MM.1S (cell line): Measurements from ENCODE around the gene WDR90.

Source experiments
- DNase-seq: peaks from one replicate; pipeline ENCODE4 v3.0.0-alpha.2; 2015
- H2AFZ ChIP-seq: fragments of 300-600 bp; sonication (generic); 2 replicates; pipeline ENCODE4 v1.6.0; 2016; ENCODE audit warnings: antibody characterized with exemption, low read length
- H3F3A ChIP-seq: fragments of 300-600 bp; sonication (generic); 2 replicates; pipeline ENCODE4 v1.6.1; 2016; ENCODE audit warnings: mild to moderate bottlenecking, antibody characterized with exemption, low read length, moderate library complexity, mixed read lengths; ENCODE audit not compliant: insufficient read depth
- H3K27ac ChIP-seq: fragments of 300-600 bp; sonication (generic); 2 replicates; pipeline ENCODE4 v1.5.1; 2016; ENCODE audit warnings: mild to moderate bottlenecking, low read length
- H3K27me3 ChIP-seq: fragments of 300-600 bp; sonication (generic); replicated peaks from 2 replicates; pipeline ENCODE4 v1.6.0; 2016; ENCODE audit warnings: low read length; ENCODE audit not compliant: insufficient read depth
- H3K36me3 ChIP-seq: fragments of 300-600 bp; sonication (generic); replicated peaks from 2 replicates; pipeline ENCODE4 v1.6.1; 2016; ENCODE audit warnings: mild to moderate bottlenecking, low read length, mixed read lengths; ENCODE audit not compliant: insufficient read depth
- H3K4me1 ChIP-seq: fragments of 300-600 bp; sonication (generic); 2 replicates; pipeline ENCODE4 v1.6.1; 2016; ENCODE audit warnings: low read length, mixed read lengths
- H3K4me2 ChIP-seq: fragments of 300-600 bp; sonication (generic); 2 replicates; pipeline ENCODE4 v1.6.0; 2016; ENCODE audit warnings: low read depth, low read length
- H3K4me3 ChIP-seq: fragments of 300-600 bp; sonication (generic); 2 replicates; pipeline ENCODE4 v1.5.1; 2016; ENCODE audit warnings: low read length, mixed read lengths
- H3K79me2 ChIP-seq: fragments of 300-600 bp; sonication (generic); 2 replicates; pipeline ENCODE4 v1.6.1; 2016; ENCODE audit warnings: mixed run types, low read length, mixed read lengths
- H3K9ac ChIP-seq: fragments of 300-600 bp; sonication (generic); 2 replicates; pipeline ENCODE4 v1.6.1; 2016; ENCODE audit warnings: low read length, mixed read lengths
- H3K9me2 ChIP-seq: fragments of 300-600 bp; sonication (generic); replicated peaks from 2 replicates; pipeline ENCODE4 v1.6.1; 2016; ENCODE audit warnings: mild to moderate bottlenecking, low read length, mixed read lengths; ENCODE audit not compliant: insufficient read depth
- H3K9me3 ChIP-seq: fragments of 300-600 bp; sonication (generic); replicated peaks from 2 replicates; pipeline ENCODE4 v1.6.1; 2016; ENCODE audit warnings: mild to moderate bottlenecking, low read length, mixed read lengths; ENCODE audit not compliant: insufficient read depth
- H4K20me1 ChIP-seq: fragments of 300-600 bp; sonication (generic); 2 replicates; pipeline ENCODE4 v1.6.1; 2016; ENCODE audit warnings: mild to moderate bottlenecking, low read length, moderate library complexity, mixed read lengths; ENCODE audit not compliant: insufficient read depth
- CTCF ChIP-seq: fragments of 300-600 bp; sonication (generic); IDR thresholded peaks from 2 replicates; pipeline ENCODE4 v1.5.1; 2016; ENCODE audit warnings: antibody characterized with exemption, low read length, mixed read lengths
- EZH2 ChIP-seq: fragments of 300-600 bp; sonication (generic); optimal IDR thresholded peaks from 2 replicates; pipeline ENCODE3; 2017; ENCODE audit warnings: low read depth, mild to moderate bottlenecking, antibody characterized with exemption, low read length, mixed read lengths
- EZH2phosphoT487 ChIP-seq: fragments of 300-600 bp; sonication (generic); IDR thresholded peaks from 2 replicates; pipeline ENCODE4 v1.6.1; 2018; ENCODE audit warnings: antibody characterized with exemption, low read length

The WDR90 gene

GRCh38 chr16:660132-660458 is 10.9 kb downstream of the WDR90 start:
- peak overlapping the region; percentile 38 for H3K4me3 ChIP-seq
- H3K36me3 ChIP-seq = no peaks in the 10 kb centered on the region
- H2AFZ ChIP-seq = peak overlapping the region; percentile 52

GRCh38 chr16:660459-661183 is 11.5 kb downstream of the WDR90 start:
- TF ChIP-seq EZH2phosphoT487 = no peak
- peak; percentile 38 for TF ChIP-seq CTCF
- no peak for TF ChIP-seq EZH2
- H3F3A ChIP-seq = no peaks in the 10 kb centered on the region
- no peaks in the 10 kb centered on the region for H3K27me3 ChIP-seq
- H4K20me1 ChIP-seq = no peaks in the 10 kb centered on the region
- H3K9me3 ChIP-seq = no peaks in the 10 kb centered on the region
- H3K27ac ChIP-seq = peak overlapping the region; percentile 49; the same call in 1 of the 2 replicates
- DNase-seq = peak; percentile 90
- peak overlapping the region; percentile 52 for H2AFZ ChIP-seq
- no peaks in the 10 kb centered on the region for H3K79me2 ChIP-seq
- peak overlapping the region; percentile 79 for H3K4me2 ChIP-seq
- peaks cover 8% of the 10 kb centered on the region for H3K4me1 ChIP-seq
- H3K36me3 ChIP-seq = no peaks in the 10 kb centered on the region
- no peaks in the 10 kb centered on the region for H3K9me2 ChIP-seq
- peak overlapping the region; percentile 38 for H3K4me3 ChIP-seq
- H3K9ac ChIP-seq = peak overlapping the region; percentile 31; the same call in 1 of the 2 replicates

More at GRCh38 chr16:660132-660458, 10.9 kb downstream of the WDR90 start:
- no peaks in the 10 kb centered on the region for H3K27me3 ChIP-seq
- no peak for DNase-seq
- H3K27ac ChIP-seq = peak overlapping the region; percentile 49; the same call in 1 of the 2 replicates
- H4K20me1 ChIP-seq = no peaks in the 10 kb centered on the region
- H3K79me2 ChIP-seq = no peaks in the 10 kb centered on the region
- H3K9me3 ChIP-seq = no peaks in the 10 kb centered on the region
- H3K4me1 ChIP-seq = peaks cover 8% of the 10 kb centered on the region
- no peaks in the 10 kb centered on the region for H3F3A ChIP-seq
- no peak for TF ChIP-seq CTCF
- H3K9ac ChIP-seq = peak overlapping the region; percentile 31; the same call in 1 of the 2 replicates
- no peaks in the 10 kb centered on the region for H3K9me2 ChIP-seq
- H3K4me2 ChIP-seq = peak overlapping the region; percentile 79

- no peaks in the 10 kb centered on the region for H3K9me2 ChIP-seq
- no peak for DNase-seq
- no peaks in the 10 kb centered on the region for H3K27me3 ChIP-seq
- H3K4me3 ChIP-seq = no peak overlapping the region
- H4K20me1 ChIP-seq = no peaks in the 10 kb centered on the region
- H3K9me3 ChIP-seq = no peaks in the 10 kb centered on the region
- H3K4me1 ChIP-seq = peaks cover 8% of the 10 kb centered on the region
- no peak for TF ChIP-seq EZH2phosphoT487
- no peak for TF ChIP-seq EZH2
- no peak for TF ChIP-seq CTCF
- peak overlapping the region; percentile 43 for H3K4me2 ChIP-seq
- no peaks in the 10 kb centered on the region for H3F3A ChIP-seq
- no peaks in the 10 kb centered on the region for H3K79me2 ChIP-seq
- H3K9ac ChIP-seq = no peak overlapping the region; the same call in 1 of the 2 replicates
- H3K27ac ChIP-seq = no peak overlapping the region
- H2AFZ ChIP-seq = no peak overlapping the region
- no peaks in the 10 kb centered on the region for H3K36me3 ChIP-seq
These were observed 12.1 kb downstream of the WDR90 start for GRCh38 chr16:661184-661821.
